H9 (cell line): Measurements from ENCODE around the gene TCP10L. TPM values are rescaled to one million over a fixed set of nuclear protein-coding genes. Genes with fewer than 3 reads are reported as not detected.
A peak's percentile ranks its signal among the peaks of the same experiment; 100 is the strongest.

ENCODE experiments used
- DNase-seq: peaks from one replicate; pipeline ENCODE4 v3.0.0-alpha.2; 2017
- H2AFZ ChIP-seq: one replicate; pipeline ENCODE4 v1.6.1; 2013; ENCODE audit warnings: mild to moderate bottlenecking, low read length, control low read depth, moderate library complexity
- H2AK5ac ChIP-seq: 2 replicates; pipeline ENCODE4 v1.6.1; 2013; ENCODE audit warnings: low read length, control low read depth, mixed read lengths; ENCODE audit not compliant: insufficient read length
- H2BK120ac ChIP-seq: one replicate; pipeline ENCODE4 v1.6.1; 2013; ENCODE audit warnings: low read depth, mild to moderate bottlenecking, low read length, control low read depth, inconsistent platforms; ENCODE audit not compliant: poor library complexity, severe bottlenecking
- H2BK12ac ChIP-seq: 2 replicates; pipeline ENCODE4 v1.6.1; 2013; ENCODE audit warnings: low read length, control low read depth, mixed read lengths, low read depth; ENCODE audit not compliant: insufficient read length
- H2BK15ac ChIP-seq: 2 replicates; pipeline ENCODE4 v1.6.1; 2013; ENCODE audit warnings: low read depth, low read length, control low read depth
- H2BK20ac ChIP-seq: one replicate; pipeline ENCODE4 v1.6.1; 2013; ENCODE audit warnings: low read depth, mild to moderate bottlenecking, low read length, control low read depth, inconsistent platforms; ENCODE audit not compliant: poor library complexity, severe bottlenecking
- H2BK5ac ChIP-seq: 2 replicates; pipeline ENCODE4 v1.6.1; 2013; ENCODE audit warnings: low read length, control low read depth, mixed read lengths; ENCODE audit not compliant: insufficient read length
- H3K14ac ChIP-seq: 2 replicates; pipeline ENCODE4 v1.6.1; 2013; ENCODE audit warnings: low read length, control low read depth; ENCODE audit not compliant: insufficient read depth
- H3K18ac ChIP-seq: 2 replicates; pipeline ENCODE4 v1.6.1; 2013; ENCODE audit warnings: low read depth, mild to moderate bottlenecking, mixed read lengths, low read length, control low read depth; ENCODE audit not compliant: insufficient read length
- H3K23ac ChIP-seq: 2 replicates; pipeline ENCODE4 v1.6.1; 2013; ENCODE audit warnings: low read length, control low read depth, mixed read lengths, low read depth; ENCODE audit not compliant: insufficient read length
- H3K23me2 ChIP-seq: 2 replicates; pipeline ENCODE4 v1.6.1; 2013; ENCODE audit warnings: low read depth, mild to moderate bottlenecking, mixed read lengths, low read length, control low read depth; ENCODE audit not compliant: insufficient read length, poor library complexity, severe bottlenecking
- H3K27ac ChIP-seq: 2 replicates; pipeline ENCODE4 v1.5.1; 2013; ENCODE audit warnings: low read length, control low read depth, mixed read lengths, low read depth; ENCODE audit not compliant: insufficient read length
- H3K27me3 ChIP-seq: 2 replicates; pipeline ENCODE4 v1.6.1; 2013; ENCODE audit warnings: low read length, control low read depth, inconsistent platforms; ENCODE audit not compliant: insufficient read depth
- H3K4ac ChIP-seq: 2 replicates; pipeline ENCODE4 v1.6.1; 2013; ENCODE audit warnings: low read depth, mild to moderate bottlenecking, control low read depth, inconsistent platforms, low read length, moderate library complexity
- H3K4me1 ChIP-seq: 2 replicates; pipeline ENCODE4 v1.6.1; 2013; ENCODE audit warnings: low read length, control low read depth, inconsistent platforms; ENCODE audit not compliant: insufficient read depth
- H3K4me2 ChIP-seq: 2 replicates; pipeline ENCODE4 v1.6.1; 2013; ENCODE audit warnings: low read length, control low read depth, mixed read lengths; ENCODE audit not compliant: insufficient read length, insufficient read depth
- H3K56ac ChIP-seq: 2 replicates; pipeline ENCODE4 v1.6.1; 2013; ENCODE audit warnings: low read depth, mild to moderate bottlenecking, mixed read lengths, low read length, control low read depth; ENCODE audit not compliant: insufficient read length
- H3K79me1 ChIP-seq: 2 replicates; pipeline ENCODE4 v1.6.1; 2013; ENCODE audit warnings: low read depth, mild to moderate bottlenecking, moderate library complexity, low read length, control low read depth, inconsistent platforms; ENCODE audit not compliant: insufficient read depth, poor library complexity, severe bottlenecking
- H3K79me2 ChIP-seq: 2 replicates; pipeline ENCODE4 v1.6.1; 2013; ENCODE audit warnings: low read length, control low read depth, inconsistent platforms; ENCODE audit not compliant: insufficient read depth
- H3K9ac ChIP-seq: 2 replicates; pipeline ENCODE4 v1.6.1; 2013; ENCODE audit warnings: low read length, control low read depth, mixed read lengths; ENCODE audit not compliant: insufficient read length; ENCODE audit errors: extremely low read depth
- H3K9me3 ChIP-seq: one replicate; pipeline ENCODE4 v1.6.1; 2013; ENCODE audit warnings: low read depth, low read length, inconsistent platforms; ENCODE audit not compliant: control insufficient read depth
- H3T11ph ChIP-seq: one replicate; pipeline ENCODE4 v1.6.1; 2013; ENCODE audit warnings: mild to moderate bottlenecking, low read length, control low read depth, inconsistent platforms
- H4K20me1 ChIP-seq: one replicate; pipeline ENCODE4 v1.6.1; 2013; ENCODE audit not compliant: control insufficient read depth, insufficient read length, insufficient read depth
- H4K5ac ChIP-seq: 2 replicates; pipeline ENCODE4 v1.6.1; 2013; ENCODE audit warnings: low read depth, mild to moderate bottlenecking, mixed read lengths, low read length, control low read depth; ENCODE audit not compliant: insufficient read length
- H4K8ac ChIP-seq: replicated peaks from 2 replicates; pipeline ENCODE4 v1.6.1; 2013; ENCODE audit warnings: low read length, control low read depth, mixed read lengths, low read depth; ENCODE audit not compliant: insufficient read length
- H4K91ac ChIP-seq: 2 replicates; pipeline ENCODE4 v1.6.1; 2013; ENCODE audit warnings: low read depth, mild to moderate bottlenecking, moderate library complexity, mixed read lengths, low read length, control low read depth; ENCODE audit not compliant: insufficient read length
- H3K27ac Mint-ChIP-seq, 3 experiments: 2 replicates in 2 of 3; 3 replicates in 1 of 3; pipeline ENCODE4 v1.8.0; 2020 to 2021; ENCODE audit warnings: mixed read lengths in 3 of 3, mild to moderate bottlenecking in 1 of 3, moderate library complexity in 1 of 3
- H3K27me3 Mint-ChIP-seq: 2 replicates; pipeline ENCODE4 v1.8.0; 2021; ENCODE audit warnings: low read depth, mild to moderate bottlenecking, moderate library complexity, mixed read lengths
- H3K36me3 Mint-ChIP-seq, 3 experiments: 2 replicates in 2 of 3; 3 replicates in 1 of 3; pipeline ENCODE4 v1.8.0; 2020 to 2021; ENCODE audit warnings: low read depth in 3 of 3, mixed read lengths in 3 of 3; ENCODE audit not compliant: insufficient read depth in 1 of 3
- H3K4me1 Mint-ChIP-seq, 2 experiments: 2 replicates each; pipeline ENCODE4 v1.8.0; 2020; ENCODE audit warnings: mixed read lengths in 2 of 2
- H3K4me3 Mint-ChIP-seq, 2 experiments: 2 replicates in 1 of 2; 3 replicates in 1 of 2; pipeline ENCODE4 v1.8.0; 2020 to 2021; ENCODE audit warnings: mild to moderate bottlenecking in 2 of 2, mixed read lengths in 2 of 2, moderate library complexity in 1 of 2
- H3K9me3 Mint-ChIP-seq, 2 experiments: 2 replicates in 1 of 2; 3 replicates in 1 of 2; pipeline ENCODE4 v1.8.0; 2020; ENCODE audit warnings: mild to moderate bottlenecking in 2 of 2, mixed read lengths in 2 of 2, moderate library complexity in 1 of 2
- WGBS: extraction: QIAGEN DNeasy Blood & Tissue Kit; methylation state at CpG from one replicate; pipeline ENCODE4 v1.1.7; 2013; ENCODE audit warnings: missing lambda C conversion rate, low lambda C conversion rate, mixed read lengths; ENCODE audit not compliant: insufficient read length; ENCODE audit errors: extremely low coverage; 5-methylcytosine and 5-hydroxymethylcytosine counted together
- total RNA-seq: library from RNA; stranded (reverse); gene quantifications from 2 replicates; pipeline ENCODE4 v1.2.1, GENCODE V29; 2021
- TF ChIP-seq, protein P1 (sequence below): fragments of 200-600 bp; sonication (generic); conservative IDR thresholded peaks from 3 replicates; pipeline ENCODE4 v1.8.0; 2021; ENCODE audit warnings: antibody characterized with exemption, mild to moderate bottlenecking

TCP10L gene
- total RNA-seq, 1 experiment from 2014 or later: 5.1 TPM

DNA sequence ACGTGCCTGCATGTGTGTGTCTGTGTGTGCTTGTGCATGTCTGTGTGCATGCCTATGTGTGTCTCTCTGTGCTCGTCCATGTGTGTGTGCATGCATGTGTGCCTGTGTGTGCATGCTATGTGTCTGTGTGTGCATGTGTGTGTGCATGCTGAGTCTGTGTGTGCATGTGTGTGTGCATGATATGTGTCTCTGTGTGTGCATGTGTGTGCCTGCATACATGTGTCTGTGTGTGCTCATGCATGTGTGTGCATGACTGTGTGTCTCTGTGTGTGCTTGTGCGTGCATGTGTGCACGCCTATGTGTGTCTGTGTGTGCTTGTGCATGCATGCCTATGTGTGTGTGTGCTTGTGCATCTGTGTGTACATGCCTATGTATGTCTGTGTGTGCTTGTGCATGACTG is 52.3 kb downstream of the TCP10L start:
- Mint-ChIP-seq H3K27ac (peak overlapping the region in 1 of 3 experiments; percentile 5; a peak in 1 of 7 replicates), H3K9me3 (peaks cover 14% of the 10 kb centered on the region in 2 experiments), H3K36me3 (peaks cover 8 to 10% (median 9%) of the 10 kb centered on the region in 3 experiments; a peak in 6 of 7 replicates), H3K4me3 (no peak overlapping the region; a peak in 1 of 5 replicates), H3K27me3 (peaks cover 4% of the 10 kb centered on the region), H3K4me1 (peaks cover 7 to 10% of the 10 kb centered on the region in 2 experiments; a peak in 3 of 4 replicates)
- Histone ChIP-seq H2AK5ac (no peak overlapping the region), H4K5ac (no peak overlapping the region), H3K4me1 (no peaks in the 10 kb centered on the region; the same call in 1 of the 2 replicates), H3K9me3 (no peaks in the 10 kb centered on the region), H2BK15ac (no peak overlapping the region), H3K27ac (no peak overlapping the region), H3K79me2 (no peaks in the 10 kb centered on the region), H4K20me1 (no peaks in the 10 kb centered on the region), H3K23me2 (no peaks in the 10 kb centered on the region), H2BK20ac (no peak overlapping the region), H2AFZ (no peak overlapping the region), H2BK120ac (no peak overlapping the region), H3K79me1 (no peaks in the 10 kb centered on the region), H3K18ac (no peak overlapping the region), H3T11ph (no peak overlapping the region), H2BK5ac (no peak overlapping the region), H3K4ac (no peak overlapping the region), H3K23ac (no peak overlapping the region), H3K27me3 (no peaks in the 10 kb centered on the region), H3K9ac (no peak overlapping the region), H3K4me2 (no peak overlapping the region), H4K8ac (no peak overlapping the region), H4K91ac (no peak overlapping the region), H2BK12ac (no peak overlapping the region), H3K14ac (no peak overlapping the region), H3K56ac (no peak overlapping the region)
- no peak for DNase-seq
- TF ChIP-seq, protein P1, sequence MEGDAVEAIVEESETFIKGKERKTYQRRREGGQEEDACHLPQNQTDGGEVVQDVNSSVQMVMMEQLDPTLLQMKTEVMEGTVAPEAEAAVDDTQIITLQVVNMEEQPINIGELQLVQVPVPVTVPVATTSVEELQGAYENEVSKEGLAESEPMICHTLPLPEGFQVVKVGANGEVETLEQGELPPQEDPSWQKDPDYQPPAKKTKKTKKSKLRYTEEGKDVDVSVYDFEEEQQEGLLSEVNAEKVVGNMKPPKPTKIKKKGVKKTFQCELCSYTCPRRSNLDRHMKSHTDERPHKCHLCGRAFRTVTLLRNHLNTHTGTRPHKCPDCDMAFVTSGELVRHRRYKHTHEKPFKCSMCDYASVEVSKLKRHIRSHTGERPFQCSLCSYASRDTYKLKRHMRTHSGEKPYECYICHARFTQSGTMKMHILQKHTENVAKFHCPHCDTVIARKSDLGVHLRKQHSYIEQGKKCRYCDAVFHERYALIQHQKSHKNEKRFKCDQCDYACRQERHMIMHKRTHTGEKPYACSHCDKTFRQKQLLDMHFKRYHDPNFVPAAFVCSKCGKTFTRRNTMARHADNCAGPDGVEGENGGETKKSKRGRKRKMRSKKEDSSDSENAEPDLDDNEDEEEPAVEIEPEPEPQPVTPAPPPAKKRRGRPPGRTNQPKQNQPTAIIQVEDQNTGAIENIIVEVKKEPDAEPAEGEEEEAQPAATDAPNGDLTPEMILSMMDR: no peak
- no CpG with 5 or more reads among the region's 4 CpGs for WGBS
